PC-9 (cell line): ENCODE measurements around the gene WDR38. TPM values are rescaled to one million over a fixed set of nuclear protein-coding genes. Genes with fewer than 3 reads are reported as not detected.

Experiments used
- BruUV-seq: library from RNA; stranded (reverse); fragments of 400-500 nt; replicated peaks from 2 replicates; lab custom pipeline; 2021; lab: Mats Ljungman, UMichigan
- CTCF ChIA-PET: fragments of 300-600 bp; sonication (Branson Sonifier 250); formaldehyde crosslinking; loops from one replicate; lab custom pipeline; 2022; ENCODE audit warnings: antibody characterized with exemption; lab: Charles Lee
- POLR2A ChIA-PET: fragments of 300-600 bp; sonication (Branson Sonifier 250); formaldehyde crosslinking; loops from one replicate; lab custom pipeline; 2022; ENCODE audit warnings: antibody characterized with exemption; ENCODE audit not compliant: unreplicated experiment; lab: Charles Lee
- DNase-seq, 2 experiments: peaks; one replicate each; pipeline versions ENCODE4 v3.0.0 to v3.0.0-alpha.2; 2015 to 2022; ENCODE audit warnings: mixed read lengths in 1 of 2
- H2AFZ ChIP-seq: fragments of 200-600 bp; sonication (generic); 2 replicates; pipeline ENCODE4 v1.8.1; 2017; ENCODE audit warnings: antibody characterized with exemption
- H3F3A ChIP-seq: fragments of 200-600 bp; sonication (generic); 2 replicates; pipeline ENCODE4 v1.8.1; 2017; ENCODE audit warnings: antibody characterized with exemption, mild to moderate bottlenecking, low read depth; ENCODE audit not compliant: insufficient read depth
- H3K27ac ChIP-seq: fragments of 200-600 bp; sonication (generic); 2 replicates; pipeline ENCODE4 v1.6.1; 2016; ENCODE audit warnings: mixed run types
- H3K27me3 ChIP-seq: fragments of 200-600 bp; sonication (generic); 2 replicates; pipeline ENCODE4 v1.6.1; 2016; ENCODE audit warnings: low read depth, mixed run types; ENCODE audit not compliant: insufficient read depth
- H3K36me3 ChIP-seq: fragments of 200-600 bp; sonication (generic); 2 replicates; pipeline ENCODE4 v1.6.1; 2016; ENCODE audit warnings: low read depth, mixed run types
- H3K4me1 ChIP-seq: fragments of 200-600 bp; sonication (generic); replicated peaks from 2 replicates; pipeline ENCODE4 v1.6.1; 2016; ENCODE audit warnings: mixed run types; ENCODE audit not compliant: insufficient read depth
- H3K4me2 ChIP-seq: fragments of 200-600 bp; sonication (generic); 2 replicates; pipeline ENCODE4 v1.6.1; 2017; ENCODE audit warnings: mixed run types
- H3K4me3 ChIP-seq: fragments of 200-600 bp; sonication (generic); 2 replicates; pipeline ENCODE4 v1.6.1; 2016; ENCODE audit warnings: mixed run types
- H3K79me2 ChIP-seq: fragments of 200-600 bp; sonication (generic); 2 replicates; pipeline ENCODE4 v1.6.1; 2017; ENCODE audit warnings: low read depth, mixed run types
- H3K9me2 ChIP-seq: fragments of 200-600 bp; sonication (generic); 2 replicates; pipeline ENCODE4 v1.8.1; 2017; ENCODE audit warnings: mild to moderate bottlenecking; ENCODE audit not compliant: insufficient read depth
- H3K9me3 ChIP-seq: fragments of 200-600 bp; sonication (generic); 2 replicates; pipeline ENCODE4 v1.8.1; 2016; ENCODE audit warnings: low read depth; ENCODE audit not compliant: insufficient read depth
- H4K20me1 ChIP-seq: fragments of 200-600 bp; sonication (generic); 2 replicates; pipeline ENCODE4 v1.8.1; 2017; ENCODE audit not compliant: insufficient read depth
- CTCF ChIP-seq: fragments of 200-600 bp; sonication (generic); conservative IDR thresholded peaks from 2 replicates; pipeline ENCODE4 v1.6.1; 2017; ENCODE audit warnings: mixed run types, antibody characterized with exemption, mild to moderate bottlenecking, moderate library complexity
- EZH2 ChIP-seq: fragments of 200-600 bp; sonication (generic); IDR thresholded peaks from 2 replicates; pipeline ENCODE4 v1.8.0; 2017; ENCODE audit warnings: antibody characterized with exemption, low read depth
- intact Hi-C: fragments of 100-400 bp; cut with micrococcal nuclease; formaldehyde crosslinking; loops from one replicate; pipeline ENCODE4 v1.10.0; 2022; ENCODE audit not compliant: unreplicated experiment
- total RNA-seq: library from RNA; stranded (reverse); gene quantifications from 2 replicates; pipeline ENCODE4 v1.2.3, GENCODE V29; 2021

Gene WDR38
- total RNA-seq, 1 experiment from 2014 or later = not detected

GRCh38 chr9:124855566-124855943, 2.3 kb downstream of the WDR38 start:
- peaks cover 26% of the 10 kb centered on the region for H3K36me3 ChIP-seq
- no peaks in the 10 kb centered on the region for H3K27me3 ChIP-seq
- no TSS peak for BruUV-seq
- no peaks in the 10 kb centered on the region for H3K9me3 ChIP-seq
- H3K4me3 ChIP-seq = no peak overlapping the region
- intact Hi-C loops = no loop called here
- no peak overlapping the region for H3K4me2 ChIP-seq
- H2AFZ ChIP-seq = no peak overlapping the region
- TF ChIP-seq EZH2 (no peak), CTCF (no peak)
- H3F3A ChIP-seq = peaks cover 73% of the 10 kb centered on the region
- H3K9me2 ChIP-seq = no peaks in the 10 kb centered on the region
- H3K4me1 ChIP-seq = peaks cover 30% of the 10 kb centered on the region
- no peak overlapping the region for H3K27ac ChIP-seq
- peaks cover 21% of the 10 kb centered on the region for H3K79me2 ChIP-seq
- ChIA-PET POLR2A (interaction anchor here (0.6 to 1.1 kb wide), 2 partner anchors 85 to 386 kb away, joined by 4 read pairs; partner anchors contain the start of genes HSPA5 and NR6A1), CTCF (interaction anchor here (0.7 to 6.7 kb wide), 2 partner anchors 81 to 529 kb away, joined by 3 to 159 read pairs; partner anchors contain the start of genes NR6A1 and OLFML2A)
- DNase-seq = no peak
- H4K20me1 ChIP-seq = peaks cover 46% of the 10 kb centered on the region

GRCh38 chr9:124855944-124856765, 2.9 kb downstream of the WDR38 start:
- 0 out of 2 replicates have a peak overlapping the region, but pooled peaks have one; percentile 17 for H3K27ac ChIP-seq
- intact Hi-C loops = loop anchor here (1.0 kb wide), 2 partner anchors 239 to 518 kb away; no protein-coding TSS in a partner anchor
- no TSS peak for BruUV-seq
- H3K4me3 ChIP-seq = no peak overlapping the region
- ChIA-PET CTCF (interaction anchor here (0.7 to 6.7 kb wide), 2 partner anchors 81 to 529 kb away, joined by 3 to 159 read pairs; partner anchors contain the start of genes NR6A1 and OLFML2A), POLR2A (interaction anchor here (0.6 to 1.1 kb wide), 3 partner anchors 85 to 385 kb away, joined by 4 to 6 read pairs (median 4); partner anchors contain the start of genes HSPA5 and NR6A1)
- H3K36me3 ChIP-seq = peaks cover 32% of the 10 kb centered on the region
- H3K9me2 ChIP-seq = no peaks in the 10 kb centered on the region
- H2AFZ ChIP-seq = no peak overlapping the region
- H3K9me3 ChIP-seq = no peaks in the 10 kb centered on the region
- peaks cover 52% of the 10 kb centered on the region for H4K20me1 ChIP-seq
- H3K4me2 ChIP-seq = no peak overlapping the region
- H3K4me1 ChIP-seq = peaks cover 31% of the 10 kb centered on the region
- H3K27me3 ChIP-seq = no peaks in the 10 kb centered on the region
- peaks cover 79% of the 10 kb centered on the region for H3F3A ChIP-seq
- TF ChIP-seq EZH2 (no peak), CTCF (peak; percentile 46; the same call in 1 of the 2 replicates)
- H3K79me2 ChIP-seq = peaks cover 27% of the 10 kb centered on the region
- DNase-seq = peak in 1 of 2 experiments; percentile 60

DNA sequence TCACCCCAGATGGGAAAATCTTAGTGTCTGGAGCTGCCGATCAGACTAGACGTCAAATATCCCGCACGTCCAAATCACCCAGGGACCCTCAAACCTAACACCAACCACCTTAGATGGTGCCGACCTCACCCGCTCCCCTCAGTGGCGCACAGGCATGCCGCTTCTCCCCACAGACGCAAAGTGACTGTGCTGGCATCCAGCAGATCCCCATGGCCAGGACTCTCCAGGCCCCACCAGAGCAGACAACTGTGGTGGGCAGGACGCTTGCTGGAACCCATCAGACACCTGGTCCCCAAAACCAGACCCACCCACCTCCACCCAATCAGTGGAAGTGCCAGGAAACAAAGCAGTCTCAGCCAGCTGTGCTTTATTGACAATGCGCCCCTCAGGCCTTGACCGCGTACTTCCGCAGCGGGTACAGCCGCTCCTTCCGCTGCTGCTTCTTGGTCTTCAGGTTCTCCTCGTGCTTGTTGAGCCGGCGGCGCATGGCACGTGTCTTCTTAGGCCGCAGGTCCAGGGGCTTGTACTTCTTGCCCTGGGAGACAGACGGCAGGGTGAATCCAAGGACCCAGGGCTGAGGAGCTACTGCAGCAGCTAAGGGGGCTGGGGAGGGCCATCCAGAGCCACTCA, 4.4 kb downstream of the WDR38 start:
- TF ChIP-seq CTCF (no peak), EZH2 (no peak)
- H3K27ac ChIP-seq = no peak overlapping the region
- H3K4me1 ChIP-seq = peaks cover 31% of the 10 kb centered on the region
- peaks cover 53% of the 10 kb centered on the region for H4K20me1 ChIP-seq
- no peak overlapping the region for H2AFZ ChIP-seq
- intact Hi-C loops = no loop called here
- no peak for DNase-seq
- BruUV-seq = no TSS peak
- H3K79me2 ChIP-seq = peaks cover 34% of the 10 kb centered on the region
- CTCF ChIA-PET = no interaction called here
- H3K27me3 ChIP-seq = no peaks in the 10 kb centered on the region
- H3K4me3 ChIP-seq = no peak overlapping the region
- peaks cover 85% of the 10 kb centered on the region for H3F3A ChIP-seq
- POLR2A ChIA-PET = no interaction called here
- H3K9me3 ChIP-seq = no peaks in the 10 kb centered on the region
- H3K9me2 ChIP-seq = no peaks in the 10 kb centered on the region
- no peak overlapping the region for H3K4me2 ChIP-seq
- peaks cover 35% of the 10 kb centered on the region for H3K36me3 ChIP-seq
